Neural progenitor cell (in vitro differentiated cells): ENCODE results near the gene FARP1.

Experiments used
- EZH2 ChIP-seq: fragments of 200-600 bp; sonication (generic); IDR thresholded peaks from 2 replicates; pipeline ENCODE4 v1.6.1; 2017; ENCODE audit warnings: antibody characterized with exemption, mild to moderate bottlenecking, moderate library complexity
- TF ChIP-seq, protein P1 (sequence below): fragments of 200-600 bp; sonication (generic); IDR thresholded peaks from 2 replicates; pipeline ENCODE4 v1.5.1; 2017; ENCODE audit warnings: antibody characterized with exemption, mild to moderate bottlenecking

- TF ChIP-seq, protein P1, sequence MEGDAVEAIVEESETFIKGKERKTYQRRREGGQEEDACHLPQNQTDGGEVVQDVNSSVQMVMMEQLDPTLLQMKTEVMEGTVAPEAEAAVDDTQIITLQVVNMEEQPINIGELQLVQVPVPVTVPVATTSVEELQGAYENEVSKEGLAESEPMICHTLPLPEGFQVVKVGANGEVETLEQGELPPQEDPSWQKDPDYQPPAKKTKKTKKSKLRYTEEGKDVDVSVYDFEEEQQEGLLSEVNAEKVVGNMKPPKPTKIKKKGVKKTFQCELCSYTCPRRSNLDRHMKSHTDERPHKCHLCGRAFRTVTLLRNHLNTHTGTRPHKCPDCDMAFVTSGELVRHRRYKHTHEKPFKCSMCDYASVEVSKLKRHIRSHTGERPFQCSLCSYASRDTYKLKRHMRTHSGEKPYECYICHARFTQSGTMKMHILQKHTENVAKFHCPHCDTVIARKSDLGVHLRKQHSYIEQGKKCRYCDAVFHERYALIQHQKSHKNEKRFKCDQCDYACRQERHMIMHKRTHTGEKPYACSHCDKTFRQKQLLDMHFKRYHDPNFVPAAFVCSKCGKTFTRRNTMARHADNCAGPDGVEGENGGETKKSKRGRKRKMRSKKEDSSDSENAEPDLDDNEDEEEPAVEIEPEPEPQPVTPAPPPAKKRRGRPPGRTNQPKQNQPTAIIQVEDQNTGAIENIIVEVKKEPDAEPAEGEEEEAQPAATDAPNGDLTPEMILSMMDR, result no peak
- no peak for TF ChIP-seq EZH2
Measured at GRCh38 chr13:98280176-98280510, 137.2 kb downstream of the FARP1 start.
